Measurements from ENCODE around the gene OR2M7. TPM values are rescaled to one million over a fixed set of nuclear protein-coding genes. Genes with fewer than 3 reads are reported as not detected.

OR2M7 gene, protein sequence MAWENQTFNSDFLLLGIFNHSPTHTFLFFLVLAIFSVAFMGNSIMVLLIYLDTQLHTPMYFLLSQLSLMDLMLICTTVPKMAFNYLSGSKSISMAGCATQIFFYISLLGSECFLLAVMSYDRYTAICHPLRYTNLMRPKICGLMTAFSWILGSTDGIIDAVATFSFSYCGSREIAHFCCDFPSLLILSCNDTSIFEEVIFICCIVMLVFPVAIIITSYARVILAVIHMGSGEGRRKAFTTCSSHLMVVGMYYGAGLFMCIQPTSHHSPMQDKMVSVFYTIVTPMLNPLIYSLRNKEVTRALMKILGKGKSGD
- total RNA-seq (2014; rRNA removed; shearing (Covaris generic)) = not detected in 2 replicates

DNA sequence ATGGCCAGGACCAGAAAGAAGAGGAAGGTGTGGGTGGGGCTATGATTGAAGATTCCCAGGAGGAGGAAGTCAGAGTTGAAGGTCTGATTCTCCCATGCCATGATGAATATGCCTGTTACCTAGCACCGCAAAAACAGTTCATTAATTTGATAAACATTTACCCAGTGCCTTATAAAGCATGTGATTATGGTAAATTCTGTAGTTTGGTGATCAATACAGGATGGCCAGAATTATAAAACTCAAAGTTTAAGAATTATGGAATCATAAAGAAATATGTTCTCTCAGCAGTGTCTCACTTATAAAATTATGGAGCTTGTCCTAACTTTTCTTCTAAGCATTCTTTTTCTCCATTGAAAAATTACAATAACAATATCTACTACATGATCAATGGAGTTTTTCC is at the start of gene OR2M7:
Gene OR2M7 (minus strand): TSS at position 101 of the 400 bp plus-strand sequence. CDS start 0 bp downstream, at position 101.

DNA sequence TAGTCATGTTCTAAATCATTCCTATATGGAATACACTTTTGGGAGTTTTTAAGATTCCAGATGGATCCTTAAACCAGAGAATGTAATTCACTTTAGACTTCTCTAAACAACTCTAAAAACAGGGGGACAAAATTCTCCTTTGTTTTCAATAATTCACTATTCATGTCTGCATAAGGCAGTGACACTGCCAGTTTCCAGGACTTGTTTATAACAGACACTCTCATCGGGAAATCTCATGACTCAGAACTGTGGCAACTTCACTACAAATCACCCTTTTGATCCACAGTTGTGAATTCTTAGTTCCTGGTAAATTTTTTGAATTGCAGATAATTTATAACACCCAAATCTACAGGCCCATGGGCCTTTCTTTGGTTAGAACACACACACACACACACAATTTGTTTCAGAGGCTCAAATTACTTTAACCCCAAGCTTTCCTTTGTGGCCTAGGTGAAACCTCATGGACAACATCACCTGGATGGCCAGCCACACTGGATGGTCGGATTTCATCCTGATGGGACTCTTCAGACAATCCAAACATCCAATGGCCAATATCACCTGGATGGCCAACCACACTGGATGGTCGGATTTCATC is 36.9 kb upstream of the OR2M7 start, which contains the start of gene OR2T4:
Gene OR2T4 (plus strand): TSS at position 545 of the 595 bp plus-strand sequence. CDS start 0 bp downstream, at position 545.

DNA sequence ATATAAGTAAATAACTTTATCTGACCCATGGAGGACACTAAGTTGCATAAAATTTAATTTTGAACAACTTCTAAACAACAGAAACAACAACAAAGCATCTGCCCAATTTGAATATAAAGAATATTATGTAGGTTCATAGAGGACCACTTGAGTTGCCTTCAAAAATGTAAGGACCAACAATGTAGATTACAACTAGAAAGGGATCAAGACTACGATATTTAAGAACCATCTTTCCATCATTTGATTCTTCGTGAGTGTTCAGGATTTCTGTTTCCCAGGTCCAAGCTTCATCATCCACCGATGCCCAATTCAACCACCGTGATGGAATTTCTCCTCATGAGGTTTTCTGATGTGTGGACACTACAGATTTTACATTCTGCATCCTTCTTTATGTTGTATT is 24.1 kb upstream of the OR2M7 start, which contains the start of gene OR14C36:
Gene OR14C36 (plus strand): TSS at position 301 of the 400 bp plus-strand sequence. CDS start 0 bp downstream, at position 301.

DNA sequence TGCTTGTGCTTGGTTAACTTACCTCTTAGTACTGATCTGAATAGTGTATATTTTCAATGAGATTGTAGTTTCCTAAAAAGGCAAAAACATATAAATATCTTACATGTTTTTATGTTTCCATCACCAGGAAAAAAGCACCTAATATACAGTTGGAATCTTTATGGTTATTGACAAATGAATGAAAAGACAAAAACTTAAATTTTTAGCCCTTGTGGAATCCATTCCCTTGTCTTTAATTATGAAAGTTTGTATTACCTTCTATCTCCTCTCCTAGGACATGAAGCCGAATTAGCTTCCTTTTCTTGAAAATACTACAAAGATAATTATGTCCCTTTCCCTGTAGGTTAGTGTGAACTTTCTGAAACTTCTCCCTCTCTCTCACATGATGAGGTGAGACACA is 21.0 kb downstream of the OR2M7 start, which contains the start of gene OR2T12:
Gene OR2T12 (minus strand): TSS at position 101 of the 400 bp plus-strand sequence. CDS start 7,846 bp downstream, outside the sequence.

DNA sequence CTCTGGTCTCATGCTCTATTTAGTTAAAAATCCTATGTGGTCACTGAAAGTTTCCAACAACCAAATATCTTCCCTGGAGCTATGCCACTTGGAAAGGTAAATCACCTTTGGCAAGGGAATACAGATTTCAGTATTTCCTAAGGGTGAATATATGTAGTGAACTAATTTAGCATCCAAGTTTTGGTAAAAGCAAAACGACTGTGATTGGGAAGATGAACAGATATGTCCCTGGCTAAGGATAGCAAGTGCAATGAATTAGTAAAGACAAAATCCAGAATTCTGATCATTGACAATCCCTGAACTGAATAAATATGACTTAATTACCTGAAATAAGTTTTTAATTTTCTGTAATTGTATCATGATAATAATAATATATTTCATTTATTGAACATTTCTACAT is 46.5 kb downstream of the OR2M7 start, which contains the start of gene OR2T33:
Gene OR2T33 (minus strand): TSS at position 101 of the 400 bp plus-strand sequence. CDS start 4,162 bp downstream, outside the sequence.

Other genes with a start within 250 kb of the OR2M7 start
- gene OR2L13, start 229.4 kb downstream of the OR2M7 start, total RNA-seq (2014; rRNA removed; shearing (Covaris generic)) = not detected in 2 replicates
- not detected in 2 replicates for gene OR2M5, start 179.4 kb downstream of the OR2M7 start, total RNA-seq (2014; rRNA removed; shearing (Covaris generic))
- not detected in 2 replicates for gene OR2M2, start 149.7 kb downstream of the OR2M7 start, total RNA-seq (2014; rRNA removed; shearing (Covaris generic))
- gene OR2M3, start 127.3 kb downstream of the OR2M7 start, total RNA-seq (2014; rRNA removed; shearing (Covaris generic)) = under 0.01 TPM in 1 of 2 replicates, not detected in the other
- gene OR2M4, start 93.2 kb downstream of the OR2M7 start, total RNA-seq (2014; rRNA removed; shearing (Covaris generic)) = 0.08 TPM in 1 of 2 replicates, not detected in the other
- 0.32 and 0.91 TPM in 2 replicates for gene OR2T33, start 46.6 kb downstream of the OR2M7 start, total RNA-seq (2014; rRNA removed; shearing (Covaris generic))
- not detected in 2 replicates for gene OR2T12, start 21.1 kb downstream of the OR2M7 start, total RNA-seq (2014; rRNA removed; shearing (Covaris generic))
- not detected in 2 replicates for gene OR14C36, start 24.2 kb upstream of the OR2M7 start, total RNA-seq (2014; rRNA removed; shearing (Covaris generic))
- gene OR2T4, start 37.1 kb upstream of the OR2M7 start, total RNA-seq (2014; rRNA removed; shearing (Covaris generic)) = not detected in 2 replicates
- not detected in 2 replicates for gene OR2T6, start 51.2 kb upstream of the OR2M7 start, total RNA-seq (2014; rRNA removed; shearing (Covaris generic))
- gene OR2T1, start 78.5 kb upstream of the OR2M7 start, total RNA-seq (2014; rRNA removed; shearing (Covaris generic)) = not detected in 2 replicates
- gene OR2T2, start 121.1 kb upstream of the OR2M7 start, total RNA-seq (2014; rRNA removed; shearing (Covaris generic)) = not detected in 2 replicates
- not detected in 2 replicates for gene OR2T3, start 148.8 kb upstream of the OR2M7 start, total RNA-seq (2014; rRNA removed; shearing (Covaris generic))
- gene OR2T5, start 164.0 kb upstream of the OR2M7 start, total RNA-seq (2014; rRNA removed; shearing (Covaris generic)) = not detected in 2 replicates
- not detected in 2 replicates for gene OR2G6, start 183.5 kb upstream of the OR2M7 start, total RNA-seq (2014; rRNA removed; shearing (Covaris generic))
- gene OR2T29, start 238.2 kb upstream of the OR2M7 start, total RNA-seq (2014; rRNA removed; shearing (Covaris generic)) = not detected in 2 replicates